GM18519 (cell line): ENCODE measurements around the gene GRIN2A.

Source experiments
- ATAC-seq: cut with Tn5 transposase; IDR thresholded peaks from one replicate; pipeline ENCODE4 v1.9.1; 2021; ENCODE audit warnings: mild to moderate bottlenecking, moderate library complexity; ENCODE audit not compliant: unreplicated experiment, low FRiP score

Gene GRIN2A

GRCh38 chr16:9723136-9723535 is 459.1 kb downstream of the GRIN2A start:
- no peak for ATAC-seq

- no peak for ATAC-seq
Observed at GRCh38 chr16:9713907-9714306, 468.3 kb downstream of the GRIN2A start.

- ATAC-seq: no peak
Observed at GRCh38 chr16:9713156-9713555, 469.1 kb downstream of the GRIN2A start.

- no peak for ATAC-seq
Observed at GRCh38 chr16:9708972-9709620, 473.1 kb downstream of the GRIN2A start.

- no peak for ATAC-seq
Observed at GRCh38 chr16:9706217-9706836, 475.9 kb downstream of the GRIN2A start.

- ATAC-seq: no peak
Observed at GRCh38 chr16:9703731-9704130, 478.5 kb downstream of the GRIN2A start.
